TTC549 (cell line): ENCODE data around the gene CPNE1.
"Not testable (repeated sequence)": the region's sequence is repeated elsewhere in the genome, so short reads cannot be mapped to it uniquely, and the experiment has no call there.

ENCODE experiments used
- FAIRE-seq: peaks from 2 replicates; lab custom pipeline; 2012; peaks lifted over from hg19 to GRCh38; lab: Jason Lieb, UNC

Gene CPNE1

GRCh38 chr20:35697696-35698297, 33.1 kb upstream of the CPNE1 start:
- no peak for FAIRE-seq

- FAIRE-seq: no peak
These were observed 31.3 kb upstream of the CPNE1 start for GRCh38 chr20:35695978-35696377.

- FAIRE-seq: no peak
These were observed 30.6 kb upstream of the CPNE1 start for GRCh38 chr20:35695245-35695749.

GRCh38 chr20:35690265-35690664, 25.6 kb upstream of the CPNE1 start:
- no peak for FAIRE-seq

- not testable (repeated sequence) for FAIRE-seq
These were observed 22.2 kb upstream of the CPNE1 start for GRCh38 chr20:35686872-35687271.

- not testable (repeated sequence) for FAIRE-seq
These were observed 20.7 kb upstream of the CPNE1 start for GRCh38 chr20:35685368-35685767.

GRCh38 chr20:35681960-35682359, 17.3 kb upstream of the CPNE1 start:
- FAIRE-seq: no peak

GRCh38 chr20:35680452-35681183, 15.9 kb upstream of the CPNE1 start:
- no peak for FAIRE-seq

- no peak for FAIRE-seq
These were observed 10.2 kb upstream of the CPNE1 start for GRCh38 chr20:35674921-35675320.

GRCh38 chr20:35673884-35674283, 9.2 kb upstream of the CPNE1 start:
- no peak for FAIRE-seq

- FAIRE-seq: no peak
These were observed 5.0 kb upstream of the CPNE1 start for GRCh38 chr20:35669681-35670080.

GRCh38 chr20:35669221-35669620, 4.5 kb upstream of the CPNE1 start:
- no peak for FAIRE-seq

- no peak for FAIRE-seq
These were observed 1.2 kb upstream of the CPNE1 start for GRCh38 chr20:35665949-35666288.

GRCh38 chr20:35663516-35664465, 909 bp downstream of the CPNE1 start:
- no peak for FAIRE-seq

GRCh38 chr20:35662551-35662950, 2.1 kb downstream of the CPNE1 start:
- FAIRE-seq: no peak

GRCh38 chr20:35661908-35662307, 2.8 kb downstream of the CPNE1 start:
- no peak for FAIRE-seq

GRCh38 chr20:35661053-35661452, 3.6 kb downstream of the CPNE1 start:
- FAIRE-seq: no peak

GRCh38 chr20:35660122-35660937, 4.4 kb downstream of the CPNE1 start:
- no peak for FAIRE-seq

- no peak for FAIRE-seq
These were observed 7.4 kb downstream of the CPNE1 start for GRCh38 chr20:35657271-35657670.

GRCh38 chr20:35654415-35654814, 10.3 kb downstream of the CPNE1 start:
- no peak for FAIRE-seq

- no peak for FAIRE-seq
These were observed 10.8 kb downstream of the CPNE1 start for GRCh38 chr20:35653893-35654292.

- FAIRE-seq: no peak
These were observed 11.3 kb downstream of the CPNE1 start for GRCh38 chr20:35653430-35653734.
